ENCODE results near the gene BCAS3.
A peak's percentile ranks its signal among the peaks of the same experiment; 100 is the strongest.

BCAS3 gene

DNA sequence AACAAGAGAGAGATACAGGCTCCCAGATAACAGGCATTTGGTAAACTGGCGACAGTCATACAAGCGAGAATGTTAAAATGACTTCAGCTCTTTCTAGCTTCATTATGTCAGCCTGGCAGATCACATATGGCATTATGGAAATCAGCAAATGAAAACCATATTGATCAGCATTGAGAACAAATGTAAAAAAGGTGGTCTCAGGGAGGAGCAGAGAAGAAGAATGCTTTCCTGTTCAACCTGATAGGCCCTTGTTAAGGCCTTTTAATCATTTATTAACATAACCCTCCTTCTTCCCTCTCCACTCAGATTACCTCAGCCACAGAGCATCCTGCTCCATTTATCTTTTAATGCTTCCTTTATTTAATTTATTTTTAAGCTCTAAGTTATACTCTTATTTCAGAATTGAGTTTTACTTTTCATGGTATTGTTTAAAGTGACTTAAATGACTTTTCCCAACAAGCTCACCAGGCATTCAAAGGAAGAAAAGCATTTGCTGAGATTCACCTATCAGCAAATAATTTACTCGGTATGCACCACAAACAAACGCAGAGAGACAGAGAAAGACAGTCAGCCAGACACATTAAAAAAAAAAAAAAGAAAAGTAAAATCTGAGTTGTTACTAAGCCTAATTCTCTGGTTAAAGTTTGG lies 478.1 kb downstream of the BCAS3 start:
- DNase-seq (ENCODE audit: low read depth in 2 of 2) = no peak

- DNase-seq (ENCODE audit: low read depth in 2 of 2) = no peak
These were observed 479.7 kb downstream of the BCAS3 start for GRCh38 chr17:61157246-61157886.

GRCh38 chr17:61158376-61158775 lies 480.7 kb downstream of the BCAS3 start:
- no peak for DNase-seq (ENCODE audit: low read depth in 2 of 2)

GRCh38 chr17:61159221-61159814 lies 481.7 kb downstream of the BCAS3 start:
- DNase-seq (ENCODE audit: low read depth in 2 of 2) = no peak

DNA sequence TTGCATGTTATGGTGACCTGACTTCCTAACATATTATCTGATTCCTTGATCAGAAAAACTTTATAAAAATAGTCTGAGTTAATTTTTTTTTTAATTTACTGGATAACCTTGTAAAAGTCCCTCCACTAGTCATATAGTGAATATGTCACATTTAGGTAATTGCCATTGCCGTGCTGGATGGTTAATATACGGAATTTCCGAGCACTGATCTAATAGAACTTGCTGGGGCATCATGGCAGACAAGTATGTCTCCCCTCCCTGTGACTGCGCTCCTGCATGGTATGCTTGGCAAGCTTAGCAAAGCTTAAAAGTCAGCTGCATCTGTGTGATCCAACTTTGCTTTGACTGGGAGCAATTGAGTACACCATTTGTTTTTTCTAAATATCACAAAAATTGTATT lies 482.6 kb downstream of the BCAS3 start:
- DNase-seq (ENCODE audit: low read depth in 2 of 2) = no peak

- peak; percentile 47 to 57 for DNase-seq (ENCODE audit: low read depth in 2 of 2)
These were observed 483.3 kb downstream of the BCAS3 start for GRCh38 chr17:61160789-61161445.

DNA sequence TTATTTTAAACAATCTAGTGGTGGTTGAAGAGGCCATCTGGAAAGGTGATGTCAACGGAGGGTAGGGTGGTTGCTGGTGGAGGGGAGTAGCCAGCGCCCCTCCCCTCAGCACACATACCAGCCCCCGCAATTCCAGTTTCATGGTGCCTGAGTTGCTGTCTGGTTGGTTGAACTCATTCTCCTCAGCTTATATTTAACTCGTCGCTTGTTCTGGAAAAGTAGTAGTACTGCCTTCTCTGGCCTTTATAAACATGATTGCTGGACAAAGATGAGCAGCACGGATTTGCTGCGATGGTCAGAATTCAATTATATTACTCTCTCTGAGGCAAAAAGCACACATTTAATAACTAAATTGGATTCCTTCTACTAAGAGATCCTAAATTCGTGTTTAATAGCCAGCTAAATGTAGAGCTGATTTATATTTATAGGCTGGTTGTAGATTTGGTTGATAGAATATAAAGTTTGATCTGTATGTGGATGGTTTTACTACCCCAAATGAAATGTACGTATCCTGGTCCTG lies 484.0 kb downstream of the BCAS3 start:
- DNase-seq (ENCODE audit: low read depth in 2 of 2) = no peak

- DNase-seq (ENCODE audit: low read depth in 2 of 2) = no peak
These were observed 486.9 kb downstream of the BCAS3 start for GRCh38 chr17:61164517-61164916.

DNA sequence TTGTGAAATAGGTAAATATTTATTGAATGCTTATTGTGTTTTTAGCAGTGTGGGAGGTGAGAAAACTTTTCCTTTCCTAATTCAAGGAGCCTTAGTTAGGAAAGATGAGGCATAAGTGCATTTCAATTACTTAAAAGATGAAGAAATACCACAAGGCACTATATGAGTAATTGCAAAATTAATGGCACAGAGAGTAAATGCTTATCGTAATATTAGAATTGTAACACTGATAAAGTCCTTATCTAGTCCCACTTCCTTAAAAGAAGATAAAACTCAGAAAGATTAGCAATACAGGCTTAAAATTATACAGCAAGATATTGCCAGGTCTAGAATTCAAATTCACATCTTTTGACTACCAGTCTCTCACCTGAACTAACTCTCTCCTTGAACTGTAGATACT lies 489.4 kb downstream of the BCAS3 start:
- no peak for DNase-seq (ENCODE audit: low read depth in 2 of 2)

DNA sequence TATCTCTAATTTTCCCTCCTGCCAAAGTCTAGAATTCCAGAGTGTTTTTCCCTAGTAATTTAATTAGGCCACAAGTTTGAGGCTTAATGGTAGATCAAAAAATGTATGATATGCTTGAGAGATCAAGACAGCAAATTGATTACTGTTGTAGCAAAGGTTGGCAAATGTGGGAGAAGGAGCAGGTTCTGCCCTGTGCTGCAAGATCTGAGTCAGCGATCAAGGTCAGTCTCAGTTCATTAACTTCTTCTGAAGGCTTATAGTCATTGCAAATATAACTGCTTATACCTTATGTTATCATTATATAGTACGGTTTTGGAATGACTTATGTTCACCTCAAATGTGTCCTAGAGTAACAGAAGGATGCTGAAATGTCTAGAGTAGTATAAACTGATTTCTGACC lies 490.9 kb downstream of the BCAS3 start:
- no peak for DNase-seq (ENCODE audit: low read depth in 2 of 2)

DNA sequence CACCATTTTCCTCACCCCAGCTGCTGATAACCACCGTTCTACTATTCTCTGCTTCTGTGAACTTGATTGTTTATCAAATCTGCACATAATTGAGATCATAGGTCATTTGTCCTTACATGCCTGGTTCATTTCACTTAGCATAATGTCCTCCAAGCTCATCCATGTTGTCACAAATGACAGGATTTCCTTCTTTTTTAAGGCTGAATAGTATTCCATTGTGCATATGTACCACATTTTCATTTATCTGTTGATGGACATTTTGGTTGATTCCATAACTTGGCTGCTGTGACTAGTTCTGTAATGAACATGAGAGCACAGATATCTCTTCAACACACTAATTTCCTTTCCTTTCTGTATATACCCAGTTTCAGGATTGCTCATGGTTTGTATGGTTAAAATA lies 496.7 kb downstream of the BCAS3 start:
- no peak for DNase-seq (ENCODE audit: low read depth in 2 of 2)

- no peak for DNase-seq (ENCODE audit: low read depth in 2 of 2)
These were observed 497.9 kb downstream of the BCAS3 start for GRCh38 chr17:61175298-61176142.

DNA sequence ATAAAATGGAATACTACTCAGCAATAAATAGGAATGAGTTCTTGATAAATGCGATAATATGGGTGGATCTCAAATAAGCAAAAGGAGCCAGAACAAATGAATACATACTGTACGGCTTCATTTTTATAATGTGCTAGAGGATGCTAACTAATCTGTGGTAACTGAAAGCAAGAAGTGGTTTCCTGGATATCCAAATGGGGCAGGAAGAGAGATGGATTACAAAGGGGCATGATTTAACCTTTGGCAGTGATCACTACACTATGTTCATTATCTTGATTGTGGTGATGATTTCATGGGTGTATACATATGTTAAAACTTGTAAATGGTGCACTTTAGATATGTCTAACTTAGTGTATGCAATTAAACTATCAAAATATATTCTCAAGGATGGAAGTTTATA lies 499.7 kb downstream of the BCAS3 start:
- DNase-seq (ENCODE audit: low read depth in 2 of 2) = no peak

- DNase-seq (ENCODE audit: low read depth in 2 of 2) = no peak
These were observed 500.6 kb downstream of the BCAS3 start for GRCh38 chr17:61178284-61178683.

GRCh38 chr17:61179380-61179806 lies 501.7 kb downstream of the BCAS3 start:
- no peak for DNase-seq (ENCODE audit: low read depth in 2 of 2)

DNA sequence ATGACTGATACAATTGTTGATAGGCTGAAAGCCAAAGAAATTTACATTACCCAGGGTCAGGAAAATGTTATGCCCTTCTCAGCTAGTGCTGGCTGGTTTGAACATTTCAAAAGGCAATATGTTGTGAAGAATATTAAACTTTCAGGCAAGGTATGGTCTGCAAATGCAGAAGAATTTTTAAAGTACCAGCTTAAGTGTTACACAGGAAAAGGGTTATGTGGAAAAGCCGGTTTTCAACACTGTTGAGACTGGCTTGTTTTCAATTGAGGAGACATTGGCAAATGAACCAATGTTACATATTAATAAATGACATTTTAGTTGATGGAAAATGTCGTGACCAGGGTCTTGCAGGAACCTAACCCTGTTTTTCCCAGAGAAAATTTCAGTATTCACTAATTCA lies 506.1 kb downstream of the BCAS3 start:
- DNase-seq (ENCODE audit: low read depth in 2 of 2) = no peak

- no peak for DNase-seq (ENCODE audit: low read depth in 2 of 2)
These were observed 507.7 kb downstream of the BCAS3 start for GRCh38 chr17:61185385-61185784.

GRCh38 chr17:61187038-61187437 lies 509.4 kb downstream of the BCAS3 start:
- no peak for DNase-seq (ENCODE audit: low read depth in 2 of 2)

- DNase-seq (ENCODE audit: low read depth in 2 of 2) = no peak
These were observed 510.4 kb downstream of the BCAS3 start for GRCh38 chr17:61188081-61188480.

GRCh38 chr17:61189968-61190367 lies 512.3 kb downstream of the BCAS3 start:
- DNase-seq (ENCODE audit: low read depth in 2 of 2) = no peak

- no peak for DNase-seq (ENCODE audit: low read depth in 2 of 2)
These were observed 518.7 kb downstream of the BCAS3 start for GRCh38 chr17:61196302-61196704.

GRCh38 chr17:61196799-61197198 lies 519.1 kb downstream of the BCAS3 start:
- no peak for DNase-seq (ENCODE audit: low read depth in 2 of 2)
